ENCODE results near the gene DNAJB14.
A peak's percentile ranks its signal among the peaks of the same experiment; 100 is the strongest.

DNAJB14 gene

DNA sequence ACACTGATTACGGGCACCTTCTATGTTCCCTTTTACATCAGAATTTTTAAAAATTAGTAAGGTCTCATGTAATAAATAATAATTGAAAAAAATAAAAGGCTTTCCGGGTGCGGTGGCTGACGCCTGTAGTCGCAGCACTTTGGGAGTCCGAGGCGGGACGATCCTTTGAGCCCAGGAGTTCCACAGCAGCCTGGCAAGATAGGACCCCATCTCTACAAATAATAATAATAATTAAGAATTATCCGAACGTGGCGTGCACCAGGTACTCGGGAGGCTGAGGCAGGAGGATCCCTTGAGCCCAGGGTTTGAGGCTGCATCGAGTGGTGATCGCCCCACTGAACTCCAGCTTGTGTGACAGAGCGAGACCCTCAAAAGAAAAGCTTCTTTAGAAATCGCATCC, 51.4 kb downstream of the DNAJB14 start:
- Histone ChIP-seq H3K27ac (ENCODE audit: low read depth in 2 of 2, low read length in 2 of 2) (peak overlapping the region; percentile 57 to 74), H3K27me3 (ENCODE audit: control insufficient read depth in 2 of 2, insufficient read depth in 2 of 2, low read length in 2 of 2) (no peaks in the 10 kb centered on the region), H3K9me3 (ENCODE audit: control insufficient read depth in 2 of 2, low read length in 2 of 2) (no peaks in the 10 kb centered on the region), H3K4me3 (ENCODE audit: low read length in 2 of 2) (peak overlapping the region; percentile 70 to 85), H3K36me3 (ENCODE audit: control insufficient read depth in 2 of 2, insufficient read depth in 2 of 2, low read length in 2 of 2) (peaks cover 2 to 3% of the 10 kb centered on the region in 2 donors), H3K9ac (ENCODE audit: low read depth in 1 of 2, low read length in 2 of 2) (peak overlapping the region in 1 of 2 donors; percentile 25), H3K4me1 (ENCODE audit: control insufficient read depth in 2 of 2, insufficient read depth in 2 of 2, low read length in 2 of 2) (peaks cover 10% of the 10 kb centered on the region in 2 donors)

DNA sequence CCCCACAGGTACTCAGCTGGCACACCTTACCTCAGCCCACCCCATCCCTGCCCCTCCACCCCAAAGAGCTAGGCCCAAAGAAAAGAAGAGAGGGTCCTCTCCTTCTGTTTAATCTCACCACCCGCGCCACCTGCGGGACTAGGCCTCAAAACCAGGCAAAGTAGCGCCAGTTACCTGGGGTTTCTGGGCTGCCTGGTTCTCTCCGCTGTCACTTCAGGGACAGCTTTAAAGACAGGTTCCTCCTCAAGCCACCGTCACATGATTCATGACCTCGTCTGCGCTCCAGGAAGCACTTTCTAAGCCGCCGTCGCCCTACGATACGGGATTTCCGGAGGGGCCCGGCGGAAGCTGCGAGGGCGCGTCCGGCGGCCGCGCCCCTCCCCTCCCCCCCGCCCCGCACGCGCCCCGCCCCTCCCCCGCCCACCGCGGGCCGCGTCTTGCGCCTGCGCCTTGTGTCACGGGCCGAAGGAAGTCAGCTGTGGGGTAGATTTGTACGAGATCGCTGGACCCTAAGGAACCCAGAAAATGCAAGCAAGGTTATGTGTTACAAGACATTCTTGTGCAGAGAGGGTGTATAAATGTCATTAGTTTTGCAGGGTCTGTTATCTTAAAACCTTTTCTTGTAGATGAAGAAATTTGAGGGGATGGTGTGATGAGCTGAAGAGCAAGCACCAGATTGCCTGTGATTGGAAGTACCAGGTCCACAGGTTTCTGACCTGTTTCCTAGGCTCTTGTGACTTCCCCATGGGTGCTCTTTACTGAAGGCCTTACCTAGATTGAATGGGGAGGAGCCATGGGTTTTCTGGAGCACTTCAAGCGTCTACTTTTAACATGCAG, 52.0 kb downstream of the DNAJB14 start, which contains the start of gene LAMTOR3:
LAMTOR3 (minus strand) TSS at position 267 of the 837 bp plus-strand sequence. CDS start 464 bp downstream, outside the sequence.
- H3K27me3 ChIP-seq (ENCODE audit: control insufficient read depth in 2 of 2, insufficient read depth in 2 of 2, low read length in 2 of 2) = no peaks in the 10 kb centered on the region
- no peaks in the 10 kb centered on the region for H3K9me3 ChIP-seq (ENCODE audit: control insufficient read depth in 2 of 2, low read length in 2 of 2)
- H3K4me3 ChIP-seq (ENCODE audit: low read length in 2 of 2) = peak within 1 kb of the TSS; percentile 87 to 97
- peak within 1 kb of the TSS; percentile 87 to 93 for H3K27ac ChIP-seq (ENCODE audit: low read depth in 2 of 2, low read length in 2 of 2)
- H3K36me3 ChIP-seq (ENCODE audit: control insufficient read depth in 2 of 2, insufficient read depth in 2 of 2, low read length in 2 of 2) = peaks cover 2% of the 10 kb centered on the region in 2 donors
- peak within 1 kb of the TSS; percentile 90 to 96 for H3K9ac ChIP-seq (ENCODE audit: low read depth in 1 of 2, low read length in 2 of 2)
- H3K4me1 ChIP-seq (ENCODE audit: control insufficient read depth in 2 of 2, insufficient read depth in 2 of 2, low read length in 2 of 2) = peaks cover 10% of the 10 kb centered on the region in 2 donors

DNA sequence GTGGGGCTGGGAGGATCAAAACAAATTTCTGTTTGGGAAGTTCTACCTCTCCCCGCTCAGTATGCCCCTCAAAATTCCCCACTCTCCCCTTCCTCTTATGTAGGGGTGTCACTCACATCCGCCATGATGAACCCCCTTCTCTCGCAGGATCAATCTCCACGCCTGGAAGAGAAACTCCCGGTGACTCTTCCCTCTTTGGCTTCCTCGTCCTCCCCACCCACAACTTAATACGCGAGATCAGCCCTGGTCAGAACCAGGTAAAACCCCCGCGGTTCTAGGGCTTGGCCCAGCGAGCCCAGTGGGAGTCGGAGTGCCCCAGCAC, 52.6 kb downstream of the DNAJB14 start:
- Histone ChIP-seq H3K4me1 (ENCODE audit: control insufficient read depth in 2 of 2, insufficient read depth in 2 of 2, low read length in 2 of 2) (peaks cover 10% of the 10 kb centered on the region in 2 donors), H3K36me3 (ENCODE audit: control insufficient read depth in 2 of 2, insufficient read depth in 2 of 2, low read length in 2 of 2) (peaks cover 2 to 5% of the 10 kb centered on the region in 2 donors), H3K9ac (ENCODE audit: low read depth in 1 of 2, low read length in 2 of 2) (peak overlapping the region; percentile 90 to 96), H3K27ac (ENCODE audit: low read depth in 2 of 2, low read length in 2 of 2) (peak overlapping the region; percentile 87 to 93), H3K27me3 (ENCODE audit: control insufficient read depth in 2 of 2, insufficient read depth in 2 of 2, low read length in 2 of 2) (no peaks in the 10 kb centered on the region), H3K9me3 (ENCODE audit: control insufficient read depth in 2 of 2, low read length in 2 of 2) (no peaks in the 10 kb centered on the region), H3K4me3 (ENCODE audit: low read length in 2 of 2) (peak overlapping the region; percentile 87 to 97)

DNA sequence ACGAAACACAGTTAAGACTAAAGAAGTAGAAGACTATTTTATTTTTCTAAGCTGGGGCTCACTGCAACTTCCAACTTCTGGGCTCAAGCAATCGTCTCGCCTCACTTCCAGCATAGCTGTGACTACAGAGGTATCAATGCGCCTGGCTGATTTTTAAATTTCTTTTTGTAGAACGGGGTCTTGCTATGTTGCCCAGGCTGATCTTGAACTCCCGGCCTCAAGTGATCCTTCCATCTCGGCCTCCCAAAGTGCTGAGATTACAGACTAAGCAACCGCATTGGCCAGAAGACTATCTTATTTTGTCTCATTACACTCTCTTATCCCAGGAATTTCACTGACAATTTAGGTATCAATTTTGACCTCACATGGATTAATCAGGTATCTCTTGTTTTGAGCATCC, 53.4 kb downstream of the DNAJB14 start:
- H3K4me1 ChIP-seq (ENCODE audit: control insufficient read depth in 2 of 2, insufficient read depth in 2 of 2, low read length in 2 of 2) = peaks cover 10% of the 10 kb centered on the region in 2 donors
- no peak overlapping the region for H3K27ac ChIP-seq (ENCODE audit: low read depth in 2 of 2, low read length in 2 of 2)
- H3K9ac ChIP-seq (ENCODE audit: low read depth in 1 of 2, low read length in 2 of 2) = peak overlapping the region in 1 of 2 donors; percentile 90
- H3K9me3 ChIP-seq (ENCODE audit: control insufficient read depth in 2 of 2, low read length in 2 of 2) = no peaks in the 10 kb centered on the region
- H3K36me3 ChIP-seq (ENCODE audit: control insufficient read depth in 2 of 2, insufficient read depth in 2 of 2, low read length in 2 of 2) = peaks cover 2 to 5% of the 10 kb centered on the region in 2 donors
- peak overlapping the region in 1 of 2 donors; percentile 97 for H3K4me3 ChIP-seq (ENCODE audit: low read length in 2 of 2)
- H3K27me3 ChIP-seq (ENCODE audit: control insufficient read depth in 2 of 2, insufficient read depth in 2 of 2, low read length in 2 of 2) = no peaks in the 10 kb centered on the region

DNA sequence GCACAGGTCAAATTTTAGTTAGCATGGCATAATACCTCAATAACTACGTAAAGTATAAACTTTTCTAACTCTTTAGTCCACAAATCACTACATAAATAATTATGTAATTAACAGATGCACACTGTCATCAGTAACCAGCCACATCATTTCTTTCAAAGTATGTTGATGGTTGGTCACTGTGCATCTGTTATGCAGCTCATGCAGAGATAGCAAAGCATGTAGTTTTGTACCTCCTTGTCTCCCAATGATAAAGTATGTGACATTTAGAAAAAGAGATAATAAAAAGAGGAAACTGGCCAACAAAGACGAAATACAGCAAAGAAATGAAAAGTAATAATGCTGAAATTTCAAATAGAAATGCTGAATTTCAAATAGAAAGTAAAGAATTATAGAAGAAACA, 55.1 kb downstream of the DNAJB14 start:
- Histone ChIP-seq H3K27ac (ENCODE audit: low read depth in 2 of 2, low read length in 2 of 2) (no peak overlapping the region), H3K36me3 (ENCODE audit: control insufficient read depth in 2 of 2, insufficient read depth in 2 of 2, low read length in 2 of 2) (peaks cover 7 to 9% of the 10 kb centered on the region in 2 donors), H3K9ac (ENCODE audit: low read depth in 1 of 2, low read length in 2 of 2) (no peak overlapping the region), H3K9me3 (ENCODE audit: control insufficient read depth in 2 of 2, low read length in 2 of 2) (no peaks in the 10 kb centered on the region), H3K27me3 (ENCODE audit: control insufficient read depth in 2 of 2, insufficient read depth in 2 of 2, low read length in 2 of 2) (no peaks in the 10 kb centered on the region), H3K4me3 (ENCODE audit: low read length in 2 of 2) (no peak overlapping the region), H3K4me1 (ENCODE audit: control insufficient read depth in 2 of 2, insufficient read depth in 2 of 2, low read length in 2 of 2) (peaks cover 10% of the 10 kb centered on the region in 2 donors)

DNA sequence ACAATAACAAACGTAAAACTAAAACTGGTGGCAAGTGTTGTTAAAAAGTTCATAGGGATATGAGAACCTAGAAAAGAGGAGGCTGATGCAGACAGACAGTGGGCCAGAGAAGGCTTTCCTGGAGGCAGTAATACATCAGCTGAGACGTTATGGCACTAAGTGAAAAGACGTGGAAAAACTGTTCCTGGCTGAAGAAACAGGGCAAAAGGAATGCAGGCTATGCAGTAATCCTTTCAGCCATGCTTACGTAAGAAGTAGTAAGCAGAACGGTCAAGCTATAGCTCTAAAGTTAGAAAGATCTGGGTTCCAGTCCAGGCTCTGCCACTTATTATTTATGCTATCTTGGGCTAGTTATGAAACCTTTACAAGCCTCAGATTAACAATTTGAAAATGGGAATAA, 58.6 kb downstream of the DNAJB14 start:
- Histone ChIP-seq H3K4me3 (ENCODE audit: low read length in 2 of 2) (no peak overlapping the region), H3K27ac (ENCODE audit: low read depth in 2 of 2, low read length in 2 of 2) (no peak overlapping the region), H3K4me1 (ENCODE audit: control insufficient read depth in 2 of 2, insufficient read depth in 2 of 2, low read length in 2 of 2) (peaks cover under 1% of the 10 kb centered on the region in 2 donors), H3K27me3 (ENCODE audit: control insufficient read depth in 2 of 2, insufficient read depth in 2 of 2, low read length in 2 of 2) (no peaks in the 10 kb centered on the region), H3K9ac (ENCODE audit: low read depth in 1 of 2, low read length in 2 of 2) (no peak overlapping the region), H3K9me3 (ENCODE audit: control insufficient read depth in 2 of 2, low read length in 2 of 2) (no peaks in the 10 kb centered on the region), H3K36me3 (ENCODE audit: control insufficient read depth in 2 of 2, insufficient read depth in 2 of 2, low read length in 2 of 2) (peaks cover 9 to 19% of the 10 kb centered on the region in 2 donors)

DNA sequence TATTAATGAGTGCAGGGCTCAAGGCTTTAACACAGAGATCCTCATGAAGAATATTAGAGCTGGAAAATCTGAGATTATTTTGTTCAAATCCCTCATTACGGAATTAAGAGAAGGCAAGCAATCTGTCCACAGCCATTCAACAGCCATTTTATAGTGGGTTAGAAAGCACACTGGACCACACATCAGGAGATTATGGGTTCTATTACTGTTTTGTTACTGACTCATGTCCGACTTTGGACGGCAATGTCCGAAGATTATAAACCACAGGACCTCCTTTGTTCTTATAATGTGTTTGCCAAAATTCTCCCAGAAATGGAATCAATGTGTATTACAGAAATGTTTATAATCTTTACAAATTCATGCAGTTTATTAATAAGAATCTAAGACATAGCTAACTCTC, 60.3 kb downstream of the DNAJB14 start:
- no peaks in the 10 kb centered on the region for H3K9me3 ChIP-seq (ENCODE audit: control insufficient read depth in 2 of 2, low read length in 2 of 2)
- H3K4me3 ChIP-seq (ENCODE audit: low read length in 2 of 2) = no peak overlapping the region
- no peaks in the 10 kb centered on the region for H3K4me1 ChIP-seq (ENCODE audit: control insufficient read depth in 2 of 2, insufficient read depth in 2 of 2, low read length in 2 of 2)
- no peak overlapping the region for H3K9ac ChIP-seq (ENCODE audit: low read depth in 1 of 2, low read length in 2 of 2)
- H3K27me3 ChIP-seq (ENCODE audit: control insufficient read depth in 2 of 2, insufficient read depth in 2 of 2, low read length in 2 of 2) = no peaks in the 10 kb centered on the region
- peaks cover 20 to 29% of the 10 kb centered on the region in 2 donors for H3K36me3 ChIP-seq (ENCODE audit: control insufficient read depth in 2 of 2, insufficient read depth in 2 of 2, low read length in 2 of 2)
- no peak overlapping the region for H3K27ac ChIP-seq (ENCODE audit: low read depth in 2 of 2, low read length in 2 of 2)

DNA sequence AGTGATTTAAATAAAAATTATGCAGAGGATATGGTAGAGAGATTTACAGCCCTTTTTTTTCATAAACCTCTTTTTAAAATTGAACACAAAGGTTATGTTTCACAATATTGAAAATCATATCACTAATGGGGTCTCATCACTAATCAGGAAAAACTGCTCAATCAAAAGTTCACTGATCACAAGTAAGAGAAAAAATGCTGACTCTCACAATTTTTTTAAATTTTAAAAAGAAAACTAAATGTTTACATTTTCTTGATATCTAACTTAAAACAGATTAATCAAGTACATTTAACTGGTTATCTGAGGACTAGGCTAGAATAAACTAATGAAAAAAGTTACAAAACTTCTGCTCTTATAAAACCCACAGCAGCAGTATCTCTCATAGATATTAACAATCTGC, 60.7 kb downstream of the DNAJB14 start:
- no peaks in the 10 kb centered on the region for H3K27me3 ChIP-seq (ENCODE audit: control insufficient read depth in 2 of 2, insufficient read depth in 2 of 2, low read length in 2 of 2)
- H3K27ac ChIP-seq (ENCODE audit: low read depth in 2 of 2, low read length in 2 of 2) = no peak overlapping the region
- H3K4me3 ChIP-seq (ENCODE audit: low read length in 2 of 2) = no peak overlapping the region
- peaks cover 22 to 32% of the 10 kb centered on the region in 2 donors for H3K36me3 ChIP-seq (ENCODE audit: control insufficient read depth in 2 of 2, insufficient read depth in 2 of 2, low read length in 2 of 2)
- no peaks in the 10 kb centered on the region for H3K9me3 ChIP-seq (ENCODE audit: control insufficient read depth in 2 of 2, low read length in 2 of 2)
- H3K9ac ChIP-seq (ENCODE audit: low read depth in 1 of 2, low read length in 2 of 2) = no peak overlapping the region
- no peaks in the 10 kb centered on the region for H3K4me1 ChIP-seq (ENCODE audit: control insufficient read depth in 2 of 2, insufficient read depth in 2 of 2, low read length in 2 of 2)

DNA sequence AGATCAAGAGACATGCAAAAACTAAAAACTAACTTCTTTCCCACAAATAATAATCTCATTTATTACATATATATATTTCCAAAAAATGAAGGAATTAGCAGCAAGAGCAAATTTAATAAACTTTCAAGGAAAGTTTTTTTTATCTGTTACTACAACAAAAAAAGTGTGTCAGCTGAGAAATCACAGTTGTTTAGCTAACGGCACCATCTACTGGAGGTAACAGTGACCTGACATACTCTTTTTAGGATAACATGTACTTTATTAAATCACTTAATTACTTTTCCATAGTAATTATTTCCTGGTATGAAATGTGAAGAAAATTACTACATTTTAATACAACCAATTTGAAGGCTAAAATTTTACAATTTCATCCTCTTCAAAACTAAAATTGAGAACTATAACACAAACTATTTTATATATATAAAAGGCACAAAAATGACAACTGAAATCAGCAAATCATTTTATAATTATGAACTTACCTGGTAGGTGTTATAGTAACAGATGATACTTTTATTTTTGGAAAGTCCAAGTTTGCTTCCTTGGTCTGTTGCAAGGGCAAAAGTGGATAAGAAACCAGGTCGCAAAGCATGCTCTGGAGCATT, 61.3 kb downstream of the DNAJB14 start:
- peaks cover 27 to 37% of the 10 kb centered on the region in 2 donors for H3K36me3 ChIP-seq (ENCODE audit: control insufficient read depth in 2 of 2, insufficient read depth in 2 of 2, low read length in 2 of 2)
- H3K9ac ChIP-seq (ENCODE audit: low read depth in 1 of 2, low read length in 2 of 2) = no peak overlapping the region
- no peaks in the 10 kb centered on the region for H3K4me1 ChIP-seq (ENCODE audit: control insufficient read depth in 2 of 2, insufficient read depth in 2 of 2, low read length in 2 of 2)
- H3K9me3 ChIP-seq (ENCODE audit: control insufficient read depth in 2 of 2, low read length in 2 of 2) = no peaks in the 10 kb centered on the region
- no peak overlapping the region for H3K4me3 ChIP-seq (ENCODE audit: low read length in 2 of 2)
- H3K27ac ChIP-seq (ENCODE audit: low read depth in 2 of 2, low read length in 2 of 2) = no peak overlapping the region
- H3K27me3 ChIP-seq (ENCODE audit: control insufficient read depth in 2 of 2, insufficient read depth in 2 of 2, low read length in 2 of 2) = no peaks in the 10 kb centered on the region

DNA sequence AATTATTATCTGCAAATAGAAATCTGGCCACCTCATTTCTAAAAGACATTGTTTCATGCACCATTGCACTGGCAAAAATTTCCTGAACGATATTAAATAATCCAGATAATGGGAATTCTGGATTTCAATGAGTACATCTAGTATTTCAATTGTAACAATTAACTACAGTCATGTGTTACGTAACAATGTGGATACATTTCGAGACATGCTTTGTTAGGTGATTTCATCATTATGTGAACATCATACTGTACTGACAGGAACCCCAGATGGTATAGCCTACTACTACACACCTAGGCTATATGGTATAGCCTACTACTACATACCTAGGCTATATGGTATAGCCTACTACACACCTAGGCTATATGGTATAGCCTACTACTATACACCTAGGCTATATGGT, 67.0 kb downstream of the DNAJB14 start:
- no peak overlapping the region for H3K9ac ChIP-seq (ENCODE audit: low read depth in 1 of 2, low read length in 2 of 2)
- no peaks in the 10 kb centered on the region for H3K27me3 ChIP-seq (ENCODE audit: control insufficient read depth in 2 of 2, insufficient read depth in 2 of 2, low read length in 2 of 2)
- H3K4me1 ChIP-seq (ENCODE audit: control insufficient read depth in 2 of 2, insufficient read depth in 2 of 2, low read length in 2 of 2) = no peaks in the 10 kb centered on the region
- H3K9me3 ChIP-seq (ENCODE audit: control insufficient read depth in 2 of 2, low read length in 2 of 2) = no peaks in the 10 kb centered on the region
- H3K27ac ChIP-seq (ENCODE audit: low read depth in 2 of 2, low read length in 2 of 2) = no peak overlapping the region
- peaks cover 30 to 38% of the 10 kb centered on the region in 2 donors for H3K36me3 ChIP-seq (ENCODE audit: control insufficient read depth in 2 of 2, insufficient read depth in 2 of 2, low read length in 2 of 2)
- no peak overlapping the region for H3K4me3 ChIP-seq (ENCODE audit: low read length in 2 of 2)
